ENCODE data around the gene RBM15B.
A peak's percentile ranks its signal among the peaks of the same experiment; 100 is the strongest.

Gene RBM15B

DNA sequence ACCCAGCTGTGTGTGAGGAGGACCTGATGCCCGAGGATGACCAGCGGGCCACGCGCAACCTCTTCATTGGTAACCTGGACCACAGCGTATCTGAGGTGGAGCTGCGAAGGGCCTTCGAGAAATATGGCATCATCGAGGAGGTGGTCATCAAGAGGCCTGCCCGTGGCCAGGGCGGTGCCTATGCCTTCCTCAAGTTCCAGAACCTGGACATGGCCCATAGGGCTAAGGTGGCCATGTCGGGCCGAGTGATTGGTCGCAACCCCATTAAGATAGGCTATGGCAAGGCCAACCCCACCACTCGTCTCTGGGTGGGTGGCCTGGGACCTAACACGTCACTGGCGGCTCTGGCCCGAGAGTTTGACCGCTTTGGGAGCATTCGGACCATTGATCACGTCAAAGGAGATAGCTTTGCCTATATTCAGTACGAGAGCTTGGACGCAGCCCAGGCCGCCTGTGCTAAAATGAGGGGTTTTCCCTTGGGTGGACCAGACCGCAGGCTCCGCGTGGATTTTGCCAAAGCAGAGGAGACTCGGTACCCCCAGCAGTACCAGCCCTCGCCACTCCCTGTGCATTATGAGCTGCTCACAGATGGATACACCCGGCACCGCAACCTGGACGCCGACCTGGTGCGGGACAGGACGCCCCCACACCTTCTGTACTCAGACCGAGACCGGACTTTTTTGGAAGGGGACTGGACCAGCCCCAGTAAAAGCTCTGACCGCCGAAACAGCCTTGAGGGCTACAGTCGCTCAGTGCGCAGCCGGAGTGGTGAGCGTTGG lies 1.5 kb downstream of the RBM15B start:
- DNase-seq, result no peak

DNA sequence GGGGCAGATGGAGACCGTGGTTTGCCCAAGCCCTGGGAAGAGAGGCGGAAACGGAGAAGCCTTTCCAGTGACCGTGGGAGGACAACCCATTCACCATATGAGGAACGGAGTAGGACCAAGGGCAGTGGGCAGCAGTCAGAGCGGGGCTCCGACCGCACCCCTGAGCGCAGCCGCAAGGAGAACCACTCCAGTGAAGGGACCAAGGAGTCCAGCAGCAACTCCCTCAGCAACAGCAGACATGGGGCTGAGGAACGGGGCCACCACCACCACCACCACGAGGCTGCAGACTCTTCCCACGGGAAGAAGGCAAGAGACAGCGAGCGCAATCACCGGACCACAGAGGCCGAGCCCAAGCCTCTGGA lies 2.0 kb downstream of the RBM15B start:
- no peak for DNase-seq

DNA sequence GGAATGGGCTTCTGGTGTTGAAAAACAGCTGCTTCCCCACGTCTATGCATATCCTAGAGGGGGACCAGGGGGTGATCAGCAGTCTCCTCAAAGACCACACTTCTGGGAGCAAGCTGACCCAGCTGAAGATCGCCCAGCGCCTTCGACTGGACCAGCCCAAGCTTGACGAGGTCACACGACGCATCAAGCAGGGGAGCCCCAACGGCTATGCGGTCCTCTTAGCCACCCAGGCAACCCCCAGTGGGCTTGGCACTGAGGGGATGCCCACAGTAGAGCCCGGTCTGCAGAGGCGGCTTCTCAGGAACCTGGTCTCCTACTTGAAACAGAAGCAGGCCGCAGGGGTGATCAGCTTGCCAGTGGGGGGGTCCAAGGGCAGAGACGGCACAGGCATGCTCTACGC lies 2.5 kb downstream of the RBM15B start:
- no peak for DNase-seq

DNA sequence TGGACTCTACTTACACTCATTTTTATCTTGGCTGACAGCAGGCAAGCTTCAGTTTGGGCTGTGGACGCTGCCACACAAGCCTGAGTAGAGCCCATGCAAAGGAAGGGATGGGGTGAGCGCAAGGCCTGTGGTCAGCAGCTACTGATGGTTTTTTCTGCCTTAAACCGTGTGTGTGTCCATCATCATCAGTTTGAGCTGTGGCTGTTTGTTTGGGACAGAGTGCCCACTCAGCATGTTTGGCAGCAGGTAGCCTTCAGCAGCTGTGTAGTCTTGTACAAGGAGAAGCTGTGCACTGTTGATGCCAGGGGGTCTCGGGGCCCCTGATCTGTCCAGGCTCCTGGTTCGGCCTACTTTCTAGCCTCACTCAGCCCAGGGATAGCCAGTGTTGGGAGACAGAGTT lies 3.5 kb downstream of the RBM15B start:
- no peak for DNase-seq

DNA sequence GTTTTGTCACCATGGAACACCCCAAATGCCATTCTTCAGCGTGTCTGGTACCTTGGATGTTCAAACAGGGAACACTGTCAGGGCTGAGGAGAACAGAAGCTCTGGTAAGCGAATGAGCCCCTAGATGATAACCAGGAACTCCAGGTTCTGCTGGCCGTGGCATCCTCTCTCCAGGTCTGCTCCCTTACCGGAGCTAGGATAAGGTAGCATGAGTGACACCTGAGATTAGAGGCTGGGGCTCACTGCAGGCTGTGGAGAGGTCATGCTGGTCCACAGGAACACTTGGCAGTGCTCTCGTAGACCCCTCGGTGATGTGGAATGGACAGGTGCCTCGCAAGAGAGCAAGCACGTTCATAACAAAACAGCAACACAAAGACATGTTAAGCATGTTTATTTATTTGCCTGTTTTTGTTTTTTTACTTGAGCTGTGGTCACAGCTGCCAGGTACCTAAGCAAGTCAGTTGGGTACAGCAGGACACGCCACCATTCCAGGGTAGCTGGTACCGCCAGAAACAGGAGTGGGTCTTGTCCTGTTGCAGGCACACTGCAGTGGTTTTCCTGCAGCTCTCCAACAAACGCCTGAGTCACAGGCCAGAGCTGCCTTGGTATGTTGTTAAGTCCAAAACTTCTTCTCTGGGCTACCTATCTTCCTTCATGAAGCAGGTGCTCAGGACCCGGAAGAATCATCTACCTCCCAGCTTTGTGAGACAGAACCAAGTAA lies 4.6 kb downstream of the RBM15B start:
- DNase-seq, result no peak

DNA sequence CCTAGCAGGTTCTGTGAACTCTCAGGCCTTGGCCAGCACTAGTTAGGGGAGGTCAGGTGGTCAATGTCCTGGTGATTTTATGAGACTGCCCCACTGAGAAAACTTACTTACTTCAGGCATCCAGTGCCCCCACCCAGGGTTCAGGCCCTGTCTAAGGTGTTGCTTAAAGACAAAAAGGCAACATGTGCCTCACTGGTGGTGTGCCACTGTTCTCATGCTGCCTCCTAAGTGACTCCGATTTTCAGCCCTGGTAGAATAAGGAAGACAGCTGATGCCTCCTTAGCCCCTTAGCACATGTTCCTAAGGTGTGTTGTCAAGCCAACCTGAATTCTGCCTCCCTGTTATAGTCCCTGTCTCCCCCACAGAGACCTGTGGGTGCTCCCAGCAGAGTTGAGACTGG lies 5.3 kb downstream of the RBM15B start:
- DNase-seq, result no peak

DNA sequence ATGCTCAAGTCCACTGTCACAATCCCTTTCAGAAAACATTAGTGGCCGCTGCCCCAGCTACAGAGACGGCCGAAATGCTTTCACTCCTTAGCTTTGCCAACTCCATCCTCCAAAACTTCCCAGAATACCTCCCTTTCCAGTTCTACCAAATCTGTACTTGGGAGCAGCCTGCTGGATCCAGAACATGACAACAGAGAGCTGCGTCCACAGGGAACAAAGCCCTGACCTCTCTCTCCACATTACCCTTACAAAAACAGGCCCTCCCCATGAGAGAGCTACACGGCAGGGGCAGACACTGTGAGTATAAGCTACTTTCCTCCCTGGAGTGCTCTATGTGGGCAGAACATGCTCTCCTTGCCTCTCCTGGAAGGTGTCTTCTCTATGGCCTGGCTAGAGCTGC lies 6.3 kb downstream of the RBM15B start:
- no peak for DNase-seq

DNA sequence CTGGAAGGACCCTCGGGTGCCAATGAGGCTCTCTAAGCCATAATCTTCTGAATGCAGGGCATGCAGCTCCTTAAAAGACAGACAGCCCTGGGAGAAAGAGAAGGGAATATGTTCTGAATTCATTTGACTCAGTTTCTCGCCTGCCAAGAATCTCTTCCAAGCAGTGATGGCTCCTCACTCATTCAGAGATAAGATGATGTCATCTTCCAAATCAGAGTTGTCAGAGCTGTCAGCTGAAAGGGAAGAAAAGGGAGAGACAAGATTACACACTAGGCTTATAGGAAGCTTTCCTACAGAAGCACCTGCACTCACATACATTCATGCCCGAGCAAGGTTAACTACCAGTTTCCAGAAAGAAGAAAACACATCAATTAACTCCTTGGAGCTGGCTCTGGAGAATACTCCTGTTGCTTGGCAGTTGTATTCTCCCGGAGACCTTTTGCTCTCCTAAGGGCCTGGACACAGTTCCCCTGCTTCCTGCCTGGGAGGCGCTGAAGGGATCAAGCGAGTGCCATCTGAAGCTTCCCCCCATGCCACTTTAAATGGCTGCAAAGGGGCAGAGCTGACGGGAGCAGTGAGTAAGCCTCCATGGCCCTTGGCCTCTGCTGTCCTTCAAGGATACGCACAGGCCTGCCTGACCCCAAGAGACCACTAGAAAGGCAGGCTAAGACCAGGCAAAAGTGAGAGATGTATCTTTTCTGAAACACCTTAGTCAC lies 7.7 kb downstream of the RBM15B start:
- no peak for DNase-seq

DNA sequence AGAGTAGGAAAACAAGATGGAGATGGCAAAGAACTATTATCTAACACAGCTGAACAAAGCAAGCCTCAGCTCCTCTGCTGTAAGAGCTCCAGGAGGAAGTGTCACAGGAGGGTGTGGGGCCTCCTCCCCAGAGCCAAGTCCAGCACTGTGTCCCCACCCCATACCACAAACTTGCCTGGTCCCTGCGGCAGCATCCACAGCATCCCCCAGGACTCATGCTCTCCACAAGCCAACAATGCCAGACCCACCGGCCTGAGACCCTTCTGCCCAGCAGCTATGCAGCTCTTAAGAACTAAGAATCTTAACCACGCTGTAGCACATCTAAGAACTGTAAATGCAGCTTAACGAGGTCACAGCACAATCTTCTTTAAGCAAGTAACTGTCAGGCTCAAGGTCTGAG lies 9.1 kb downstream of the RBM15B start:
- DNase-seq, result no peak

DNA sequence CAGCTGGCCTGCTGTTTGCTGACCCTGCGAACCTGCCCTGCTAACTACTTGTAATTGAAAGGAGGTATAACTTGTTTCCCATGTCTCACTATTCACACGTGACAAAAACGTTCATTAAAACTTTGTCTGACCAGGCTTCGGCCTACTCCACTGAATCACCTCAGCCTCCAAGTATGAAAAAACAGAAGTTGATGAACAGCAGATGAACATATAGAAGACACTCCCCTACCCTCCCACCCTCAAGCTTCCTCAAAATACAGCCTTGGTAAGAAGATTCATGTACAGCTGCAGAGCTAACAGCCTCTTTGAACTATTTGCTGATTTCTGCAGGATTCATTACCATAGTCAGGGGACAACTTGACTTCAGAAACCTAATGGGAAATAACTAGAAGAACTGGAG lies 10.7 kb downstream of the RBM15B start:
- no peak for DNase-seq

DNA sequence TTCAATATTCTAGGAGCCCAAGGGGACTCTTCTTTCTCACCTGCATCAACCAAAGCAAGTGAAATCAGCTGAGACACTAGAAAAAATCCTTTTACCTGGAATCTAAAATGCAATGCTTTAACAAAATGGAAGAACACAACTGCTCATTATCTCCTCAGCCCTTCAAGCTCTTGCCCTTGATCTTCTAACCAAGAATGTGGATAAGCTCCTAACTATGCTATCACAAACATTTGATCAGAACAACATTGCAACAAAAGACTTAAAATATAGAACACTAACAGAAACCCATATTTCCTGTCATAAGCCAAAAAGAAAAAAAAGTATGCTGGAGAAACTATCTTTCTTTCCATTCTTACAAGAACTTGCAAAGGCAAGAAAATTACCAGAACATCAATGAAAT lies 12.6 kb downstream of the RBM15B start:
- DNase-seq, result no peak

DNA sequence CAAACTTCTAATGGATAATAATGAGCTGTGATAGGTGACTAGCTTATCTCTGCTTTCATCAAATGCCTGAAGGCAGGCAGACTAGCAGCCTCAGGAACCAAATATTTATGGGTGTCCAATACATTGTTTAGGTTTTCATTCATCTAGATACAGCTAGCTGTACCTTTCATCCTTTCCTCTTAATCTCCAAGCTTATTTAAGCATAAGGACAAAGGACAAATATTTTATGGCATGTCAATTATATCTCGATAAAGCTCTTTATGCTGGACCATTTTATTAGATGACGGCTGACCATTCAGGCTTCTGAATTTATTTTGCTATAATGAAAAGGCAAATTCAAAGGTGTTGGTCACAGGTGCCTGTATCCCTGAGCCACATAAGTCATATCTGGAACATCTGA lies 16.9 kb downstream of the RBM15B start:
- DNase-seq, result no peak

DNA sequence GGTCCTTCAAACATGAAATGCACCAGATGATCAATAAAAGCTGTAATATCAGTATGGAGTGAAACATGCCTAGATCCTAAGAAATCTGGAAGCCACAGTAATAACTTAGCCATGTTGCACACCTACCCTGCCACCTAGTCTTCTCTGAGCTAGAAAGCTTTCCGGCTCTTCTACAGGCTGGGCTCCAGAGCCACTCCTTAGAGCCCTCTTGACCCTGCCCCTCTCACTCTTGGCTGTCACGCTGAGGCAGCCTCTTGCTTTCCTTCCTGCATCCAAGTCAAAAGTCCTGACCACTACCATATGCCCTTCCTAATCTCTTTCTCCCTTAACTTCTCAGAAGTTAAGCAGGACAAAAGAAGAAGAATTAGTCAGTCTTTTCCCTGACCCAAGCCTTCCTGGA lies 17.7 kb downstream of the RBM15B start:
- no peak for DNase-seq

DNA sequence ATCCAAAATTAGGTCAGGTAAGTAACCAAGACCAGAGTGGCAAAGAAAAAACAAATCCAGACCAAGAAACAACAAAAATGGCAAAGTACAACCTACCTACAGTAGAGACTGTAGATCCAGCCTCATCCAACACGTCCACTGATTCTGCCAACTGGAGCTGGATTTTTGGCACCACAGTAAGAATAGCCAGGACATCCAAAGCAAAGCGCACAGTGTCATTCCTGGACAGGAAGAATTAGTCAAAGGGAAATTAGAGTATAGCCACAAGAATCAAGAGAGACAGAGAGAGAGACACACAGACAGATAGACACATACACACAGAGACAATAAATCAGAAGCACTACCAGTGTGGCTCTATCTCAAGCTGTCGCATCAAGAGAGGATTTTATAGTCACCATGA lies 31.1 kb downstream of the RBM15B start:
- DNase-seq, result no peak

DNA sequence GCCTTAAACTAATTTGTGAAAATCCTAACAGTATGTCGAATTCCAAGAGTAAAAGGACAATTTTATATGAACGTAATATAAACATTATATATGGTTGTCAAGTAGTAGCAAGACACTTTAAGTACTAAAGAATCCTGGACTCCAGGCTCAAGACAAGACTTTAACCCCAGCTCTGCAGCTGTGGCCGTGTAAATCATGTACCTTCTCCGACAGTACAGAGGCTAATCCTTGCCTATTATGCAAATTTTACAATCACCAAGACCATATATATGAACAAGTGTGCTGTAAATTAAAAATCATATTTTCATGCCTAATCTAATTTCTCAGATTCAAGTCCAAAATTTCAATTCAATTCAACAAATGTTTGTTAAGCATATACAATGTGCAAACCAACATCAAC lies 35.8 kb downstream of the RBM15B start:
- no peak for DNase-seq

DNA sequence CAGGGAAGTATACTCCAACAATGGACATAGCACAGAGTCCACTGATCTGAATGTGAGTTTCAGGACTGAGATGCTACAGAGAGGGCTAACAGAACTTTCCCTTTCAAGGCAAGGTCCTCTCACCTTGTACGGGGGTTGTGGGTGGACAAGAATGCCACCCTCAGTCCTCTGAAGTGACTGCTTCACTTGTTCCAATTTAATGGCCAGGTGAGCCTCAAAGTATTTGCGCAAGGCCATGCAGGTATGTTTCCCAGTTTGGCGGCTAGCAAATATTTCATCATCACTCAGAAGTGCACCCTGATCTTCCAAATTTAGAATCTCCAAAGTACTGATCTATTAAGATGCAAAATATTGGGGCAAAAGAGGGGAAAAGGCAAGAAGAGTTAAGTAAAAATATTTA lies 38.1 kb downstream of the RBM15B start:
- no peak for DNase-seq

DNA sequence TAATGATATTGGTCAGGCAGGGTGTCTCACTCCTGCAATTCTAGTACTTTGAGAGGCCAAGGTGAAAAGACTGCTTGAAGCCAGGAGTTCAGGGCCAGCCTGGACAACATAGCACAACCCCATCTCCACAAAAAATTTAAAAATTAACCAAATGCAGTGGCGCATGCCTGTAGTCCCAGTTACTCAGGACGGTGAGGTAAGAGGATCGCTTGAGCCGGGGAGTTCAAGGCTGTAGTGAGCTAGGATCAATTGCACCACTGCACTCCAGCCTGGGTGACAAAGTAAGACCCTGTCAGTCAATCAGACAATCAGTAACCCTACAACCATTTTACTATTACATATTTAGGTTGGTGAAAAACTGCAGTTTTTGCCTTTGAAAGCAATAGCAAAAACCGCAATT lies 43.0 kb downstream of the RBM15B start:
- DNase-seq, result no peak

DNA sequence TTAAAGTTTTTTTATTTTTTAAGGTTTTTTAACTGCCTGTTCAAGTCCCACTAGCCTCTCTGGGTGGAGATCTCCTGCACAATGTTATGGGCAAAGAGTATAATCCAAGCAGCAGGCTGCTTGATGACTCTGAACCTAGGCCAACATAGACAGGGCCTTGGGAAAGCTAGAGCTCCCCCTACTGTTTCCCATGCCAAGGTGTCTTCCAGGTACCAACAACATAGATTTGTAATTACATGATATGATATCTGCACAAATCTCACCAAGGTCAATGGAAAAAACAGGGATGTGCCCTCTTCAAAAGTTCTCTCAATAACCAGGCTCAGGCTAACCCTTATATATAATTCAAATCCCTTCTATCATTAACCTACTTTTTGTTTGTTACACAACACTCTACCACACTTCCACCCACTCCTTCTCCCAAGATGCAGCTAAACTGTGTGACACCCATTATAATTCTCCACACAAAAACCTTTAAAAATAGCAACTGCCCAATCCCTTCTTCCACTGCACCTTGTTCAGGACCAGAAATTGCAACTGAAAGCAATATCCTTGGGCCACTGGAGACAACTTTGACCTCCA lies 43.8 kb downstream of the RBM15B start:
- DNase-seq, result peak; percentile 15

DNA sequence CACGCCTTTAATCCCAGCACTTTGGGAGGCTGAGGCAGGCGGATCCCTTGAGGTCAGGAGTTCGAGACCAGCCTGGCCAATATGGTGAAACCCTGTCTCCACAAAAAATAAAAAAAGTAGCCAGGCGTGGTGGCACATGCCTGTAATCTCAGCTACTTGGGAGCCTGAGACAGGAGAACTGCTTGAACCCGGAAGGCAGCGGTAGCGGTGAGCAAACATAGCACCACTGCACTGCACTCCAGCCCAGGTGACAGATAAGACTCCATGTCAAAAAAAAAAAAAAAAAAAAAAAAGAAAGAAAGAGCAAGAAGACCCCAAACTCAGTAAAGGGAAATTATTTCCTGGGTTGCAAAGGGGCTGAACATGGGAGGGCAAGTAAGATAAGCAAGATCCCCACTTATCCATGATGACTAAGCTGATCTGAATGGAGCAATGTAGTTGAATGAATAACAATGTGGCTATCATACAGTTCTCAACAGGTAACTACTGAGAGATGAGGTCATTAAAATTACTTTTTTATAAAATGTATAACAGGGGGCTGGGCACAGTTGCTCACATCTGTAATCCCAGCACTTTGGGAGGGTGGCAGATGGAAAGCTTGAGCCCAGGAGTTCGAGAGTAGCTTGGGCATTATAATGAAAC lies 46.0 kb downstream of the RBM15B start:
- DNase-seq, result no peak

DNA sequence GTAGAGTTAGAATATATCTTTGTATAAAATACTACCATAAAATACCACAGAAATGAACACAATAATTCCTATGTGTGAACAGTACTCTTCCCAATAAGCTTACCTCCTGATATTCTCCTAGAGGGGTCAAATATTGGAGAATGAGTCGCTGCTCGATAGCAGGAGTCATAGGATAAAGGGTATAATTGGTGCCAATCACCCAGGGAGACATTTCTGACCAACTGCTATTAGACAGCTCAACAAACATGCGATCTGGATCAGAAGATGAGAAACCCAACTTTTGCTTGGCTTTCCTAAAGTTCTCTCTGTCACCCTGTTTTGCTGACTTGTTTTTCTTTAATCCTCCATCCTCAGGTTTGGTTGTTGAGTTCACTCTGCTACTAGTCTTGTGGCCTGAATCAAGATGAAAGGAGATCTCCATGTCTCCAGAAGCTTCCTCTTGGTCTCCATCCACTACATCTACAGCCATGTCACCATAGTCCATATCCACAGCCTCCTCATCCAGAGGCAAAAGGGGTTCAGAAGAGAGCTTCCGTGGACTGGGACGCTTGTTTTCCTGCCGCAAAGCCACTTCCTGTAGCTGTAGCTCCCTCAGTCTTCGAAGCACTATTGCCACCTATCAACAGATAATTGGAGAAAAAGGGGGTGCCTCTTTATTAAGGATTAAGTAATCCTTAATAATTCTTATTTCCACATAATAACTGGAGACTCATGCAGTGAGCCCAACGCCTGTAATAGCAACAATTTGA lies 50.4 kb downstream of the RBM15B start:
- no peak for DNase-seq

DNA sequence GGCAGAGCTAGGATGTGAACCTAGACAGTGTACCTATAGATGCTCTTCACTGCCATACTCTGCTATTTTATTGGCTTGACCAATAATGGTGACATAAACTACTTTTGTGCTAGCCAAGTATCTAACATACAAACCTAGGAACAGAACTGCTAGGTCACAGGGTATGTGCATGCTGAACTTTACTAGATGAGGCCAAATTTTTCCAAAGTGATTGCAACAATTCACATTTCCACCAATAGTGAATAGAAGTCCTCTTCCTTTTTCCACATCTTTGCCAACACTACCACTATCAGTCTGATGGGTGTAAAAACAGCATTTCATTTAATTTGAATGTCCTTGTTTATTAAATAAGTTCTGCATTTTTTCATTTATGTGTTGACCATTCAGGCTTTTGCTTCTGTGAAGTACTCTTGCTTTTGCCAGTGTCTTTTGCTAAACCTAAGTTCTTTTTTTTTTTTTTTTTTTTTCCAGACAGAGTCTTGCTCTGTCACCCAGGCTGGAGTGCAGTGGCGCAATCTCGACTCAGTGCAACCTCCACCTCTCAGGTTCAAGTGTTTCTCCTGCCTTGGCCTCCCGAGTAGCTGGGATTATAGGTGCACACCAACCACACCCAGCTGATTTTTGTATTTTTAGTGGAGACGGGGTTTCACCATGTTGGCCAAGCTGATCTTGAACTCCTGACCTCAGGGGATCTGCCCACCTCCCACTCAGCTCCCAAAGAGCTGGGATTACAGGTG lies 54.6 kb downstream of the RBM15B start:
- no peak for DNase-seq
